K562 (cell line): ENCODE results near the gene KCNH2. TPM values are rescaled to one million over a fixed set of nuclear protein-coding genes. Genes with fewer than 3 reads are reported as not detected.
A peak's percentile ranks its signal among the peaks of the same experiment; 100 is the strongest.

Experiments
- ARID1B ChIP-seq: fragments of 450-650 bp; IDR thresholded peaks from 2 replicates; pipeline ENCODE4 v1.6.1; 2016; ENCODE audit warnings: antibody characterized with exemption, mild to moderate bottlenecking, inconsistent platforms
- CBFA2T2 ChIP-seq: fragments of 450-650 bp; conservative IDR thresholded peaks from 2 replicates; pipeline ENCODE4 v1.6.1; 2017; ENCODE audit warnings: mild to moderate bottlenecking
- CBX1 ChIP-seq: sonication (generic); IDR thresholded peaks from 2 replicates; pipeline ENCODE4 v1.6.1; 2016; ENCODE audit warnings: antibody characterized with exemption, low read depth, mild to moderate bottlenecking
- DDX20 ChIP-seq: fragments of 450-650 bp; IDR thresholded peaks from 2 replicates; pipeline ENCODE4 v1.6.1; 2016; ENCODE audit warnings: missing genetic modification characterization, low read depth, mild to moderate bottlenecking, missing compliant biosample characterization, moderate library complexity
- KHSRP ChIP-seq: fragments of 450-650 bp; IDR thresholded peaks from 2 replicates; pipeline ENCODE4 v1.6.1; 2017
- MCM5 ChIP-seq: fragments of 450-650 bp; IDR thresholded peaks from 2 replicates; pipeline ENCODE4 v1.6.1; 2016; ENCODE audit warnings: low read depth
- MTA3 ChIP-seq: fragments of 450-650 bp; formaldehyde crosslinking; IDR thresholded peaks from 2 replicates; pipeline ENCODE4 v1.6.1; 2017; ENCODE audit warnings: mild to moderate bottlenecking, borderline replicate concordance
- PTRF ChIP-seq: fragments of 450-650 bp; IDR thresholded peaks from 2 replicates; pipeline ENCODE4 v1.6.1; 2016; ENCODE audit warnings: mild to moderate bottlenecking, missing genetic modification characterization, missing compliant biosample characterization
- TSC22D4 ChIP-seq: fragments of 450-650 bp; IDR thresholded peaks from 2 replicates; pipeline ENCODE4 v1.6.1; 2016; ENCODE audit warnings: missing genetic modification characterization, missing biosample characterization, control low read depth
- XRCC4 ChIP-seq: IDR thresholded peaks from one replicate; pipeline ENCODE4 v1.6.1; 2011; ENCODE audit not compliant: insufficient read depth, insufficient read length; ENCODE audit errors: extremely low read depth
- ZBTB33 ChIP-seq: sonication (generic); formaldehyde crosslinking; IDR thresholded peaks from 2 replicates; pipeline ENCODE4 v1.8.1; 2023; ENCODE audit warnings: mild to moderate bottlenecking, missing genetic modification reagents
- ZC3H11A ChIP-seq: IDR thresholded peaks from 2 replicates; pipeline ENCODE4 v1.6.1; 2012; ENCODE audit warnings: low read depth, low read length, improper control_type of control experiment
- ZMIZ1 ChIP-seq, 2 experiments: fragments of 150-350 bp in 1 of 2; IDR thresholded peaks; 2 replicates each; pipeline ENCODE4 v1.6.1; 2012 to 2016; ENCODE audit warnings: low read depth in 2 of 2, low read length in 2 of 2, mild to moderate bottlenecking in 1 of 2, moderate library complexity in 1 of 2
- ZNF184 ChIP-seq: sonication (generic); formaldehyde crosslinking; IDR thresholded peaks from 2 replicates; pipeline ENCODE4 v1.5.0; 2020; ENCODE audit warnings: missing genetic modification reagents
- ZNF232 ChIP-seq: sonication (generic); formaldehyde crosslinking; IDR thresholded peaks from 2 replicates; pipeline ENCODE4 v1.8.0; 2022; ENCODE audit warnings: mild to moderate bottlenecking, missing genetic modification reagents
- ZNF24 ChIP-seq: fragments of 450-650 bp; IDR thresholded peaks from 2 replicates; pipeline ENCODE4 v1.6.1; 2016
- ZNF511 ChIP-seq: sonication (generic); formaldehyde crosslinking; IDR thresholded peaks from 2 replicates; pipeline ENCODE4 v1.8.0; 2022; ENCODE audit warnings: mild to moderate bottlenecking, missing genetic modification reagents
- ZNF655 ChIP-seq: fragments of 250-450 bp; sonication (Bioruptor Pico); IDR thresholded peaks from 2 replicates; pipeline ENCODE4 v1.5.0; 2021
- ZNF740 ChIP-seq, 3 experiments: fragments of 200-800 bp in 1 of 3; sonication (Bioruptor generic) in 1 of 3; sonication (generic) in 1 of 3; formaldehyde crosslinking in 1 of 3; IDR thresholded peaks; 2 replicates each; pipeline versions ENCODE4 v1.6.1 to v1.8.0; 2016 to 2022; ENCODE audit warnings: mild to moderate bottlenecking in 2 of 3, missing compliant biosample characterization in 2 of 3, missing genetic modification characterization in 2 of 3, missing genetic modification reagents in 1 of 3
- polyA plus RNA-seq, 8 experiments: library from polyadenylated mRNA; depleted of rRNA in 4 of 8; stranded (reverse) in 5 of 8; unstranded in 3 of 8; fragments of >200 nt; fragmentation: Nextera tagmentation in 2 of 8; fragmentation: Illumina TruSeq in 1 of 8; extraction: Ambion mirVana in 2 of 8; extraction: Trizol in 1 of 8; gene quantifications; 2 replicates each; pipeline versions ENCODE4 v1.2.1 to v1.2.3, GENCODE V29; 2011 to 2014; ENCODE audit warnings: inconsistent platforms in 1 of 8, missing spikeins in 1 of 8
- total RNA-seq, 7 experiments: library from RNA; depleted of rRNA in 6 of 7; stranded (reverse); fragments of >200 nt in 6 of 7; fragmentation: Illumina TruSeq in 2 of 7; extraction: Trizol in 2 of 7; gene quantifications; 2 replicates each; pipeline versions ENCODE4 v1.2.1 to v1.2.3, GENCODE V29; 2011 to 2021; ENCODE audit warnings: low replicate concordance in 1 of 7

KCNH2 gene
- total and polyA plus RNA-seq, 9 of the 15 experiments (the other 6 are each of a cell fraction or from before 2014, with no cell fraction given) = 18.1 to 368 (median 218) TPM

GRCh38 chr7:151008511-151009323 lies 30.6 kb upstream of the KCNH2 start (continued):
- TF ChIP-seq PTRF (tag) (peak; percentile 31; the same call in 1 of the 2 replicates), ZC3H11A (no peak), ZMIZ1 (IDR thresholded peaks at IDR 0.05; ENCODE audit: low read depth in 2 of 2, low read length in 2 of 2) (no peak; a peak in 1 of 4 replicates), ZNF655 (no peak), TSC22D4 (tag) (no peak), MTA3 (peak; percentile 98), ARID1B (peak; percentile 68; the same call in 1 of the 2 replicates), KHSRP (no peak), ZNF511 (CRISPR knock-in tag) (peak; percentile 87; the same call in 1 of the 2 replicates), ZNF740 (CRISPR knock-in tag; IDR thresholded peaks at IDR 0.05) (peak; percentile 86; the same call in 1 of the 2 replicates), ZNF740 (tag; IDR thresholded peaks at IDR 0.05) (peak; percentile 12 to 66; a peak in 1 of 4 replicates), ZBTB33 (CRISPR knock-in tag) (peak; percentile 80), DDX20 (tag) (no peak), CBX1 (peak; percentile 98), ZNF232 (CRISPR knock-in tag) (0 out of 2 replicates have a peak, but pooled peaks have one; percentile 67), XRCC4 (no peak), MCM5 (no peak), ZNF24 (peak; percentile 90), CBFA2T2 (no peak), ZNF184 (no peak)
